ENCODE results near the gene E2F2. TPM values are rescaled to one million over a fixed set of nuclear protein-coding genes. Genes with fewer than 3 reads are reported as not detected.

E2F2 gene
- total and polyA plus RNA-seq, 2 of the 13 experiments (the other 11 are each of a cell fraction or from before 2014, with no cell fraction given): 0.65 to 6.6 TPM

GRCh38 chr1:23559136-23559984, 28.3 kb upstream of the E2F2 start, which contains the start of gene ID3 (continued):
- TF ChIP-seq, protein P1, sequence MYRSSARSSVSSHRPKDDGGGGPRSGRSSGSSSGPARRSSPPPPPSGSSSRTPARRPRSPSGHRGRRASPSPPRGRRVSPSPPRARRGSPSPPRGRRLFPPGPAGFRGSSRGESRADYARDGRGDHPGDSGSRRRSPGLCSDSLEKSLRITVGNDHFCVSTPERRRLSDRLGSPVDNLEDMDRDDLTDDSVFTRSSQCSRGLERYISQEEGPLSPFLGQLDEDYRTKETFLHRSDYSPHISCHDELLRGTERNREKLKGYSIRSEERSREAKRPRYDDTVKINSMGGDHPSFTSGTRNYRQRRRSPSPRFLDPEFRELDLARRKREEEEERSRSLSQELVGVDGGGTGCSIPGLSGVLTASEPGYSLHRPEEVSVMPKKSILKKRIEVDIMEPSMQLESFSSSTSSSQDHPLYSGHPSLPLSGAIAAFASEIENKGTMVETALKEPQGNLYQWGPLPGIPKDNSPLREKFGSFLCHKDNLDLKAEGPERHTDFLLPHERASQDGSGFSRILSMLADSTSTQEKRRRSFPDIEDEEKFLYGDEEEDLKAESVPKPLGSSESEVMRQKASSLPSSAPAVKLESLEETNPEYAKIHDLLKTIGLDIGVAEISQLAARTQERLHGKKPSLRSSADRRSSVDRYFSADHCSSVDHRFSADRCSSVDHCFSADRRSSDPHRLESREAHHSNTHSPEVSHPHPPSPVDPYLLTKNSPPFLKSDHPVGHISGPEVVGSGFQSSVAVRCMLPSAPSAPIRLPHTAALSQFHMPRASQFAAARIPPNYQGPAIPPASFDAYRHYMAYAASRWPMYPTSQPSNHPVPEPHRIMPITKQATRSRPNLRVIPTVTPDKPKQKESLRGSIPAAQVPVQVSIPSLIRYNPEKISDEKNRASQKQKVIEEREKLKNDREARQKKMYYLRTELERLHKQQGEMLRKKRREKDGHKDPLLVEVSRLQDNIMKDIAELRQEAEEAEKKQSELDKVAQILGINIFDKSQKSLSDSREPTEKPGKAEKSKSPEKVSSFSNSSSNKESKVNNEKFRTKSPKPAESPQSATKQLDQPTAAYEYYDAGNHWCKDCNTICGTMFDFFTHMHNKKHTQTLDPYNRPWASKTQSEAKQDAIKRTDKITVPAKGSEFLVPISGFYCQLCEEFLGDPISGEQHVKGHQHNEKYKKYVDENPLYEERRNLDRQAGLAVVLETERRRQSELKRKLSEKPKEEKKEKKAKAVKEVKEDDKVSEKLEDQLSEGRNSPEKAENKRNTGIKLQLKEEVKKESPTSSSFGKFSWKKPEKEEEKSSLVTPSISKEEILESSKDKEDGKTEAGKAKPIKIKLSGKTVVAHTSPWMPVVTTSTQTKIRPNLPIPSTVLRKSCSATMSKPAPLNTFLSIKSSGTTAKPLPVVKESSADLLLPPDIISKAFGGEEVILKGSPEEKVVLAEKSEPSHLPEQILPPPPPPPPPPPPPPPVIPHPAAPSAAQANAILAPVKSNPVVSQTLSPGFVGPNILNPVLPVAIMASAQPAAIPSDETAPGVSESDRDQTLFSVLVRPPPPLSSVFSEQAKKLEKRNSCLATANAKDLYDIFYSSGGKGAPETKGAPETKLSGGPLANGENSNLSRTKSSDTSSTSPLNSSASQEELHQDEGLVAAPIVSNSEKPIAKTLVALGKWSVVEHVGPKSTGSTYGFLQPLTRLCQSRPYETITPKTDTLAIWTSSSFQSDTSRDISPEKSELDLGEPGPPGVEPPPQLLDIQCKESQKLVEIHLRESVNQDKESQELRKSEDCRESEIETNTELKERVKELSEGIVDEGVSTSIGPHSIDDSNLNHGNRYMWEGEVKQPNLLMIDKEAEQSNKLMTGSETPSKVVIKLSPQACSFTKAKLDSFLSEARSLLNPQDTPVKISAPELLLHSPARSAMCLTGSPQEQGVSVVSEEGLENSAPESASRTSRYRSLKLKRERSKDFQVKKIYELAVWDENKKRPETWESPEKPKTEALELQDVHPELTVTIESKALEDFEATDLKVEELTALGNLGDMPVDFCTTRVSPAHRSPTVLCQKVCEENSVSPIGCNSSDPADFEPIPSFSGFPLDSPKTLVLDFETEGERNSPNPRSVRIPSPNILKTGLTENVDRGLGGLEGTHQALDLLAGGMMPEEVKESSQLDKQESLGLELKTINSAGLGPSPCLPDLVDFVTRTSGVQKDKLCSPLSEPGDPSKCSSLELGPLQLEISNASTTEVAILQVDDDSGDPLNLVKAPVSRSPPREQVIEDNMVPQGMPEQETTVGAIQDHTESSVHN (CRISPR knock-in tag; IDR thresholded peaks at IDR 0.05): no peak
- TF ChIP-seq NFYB (CRISPR knock-in tag; IDR thresholded peaks at IDR 0.05) (0 out of 2 replicates have a peak, but pooled peaks have one; percentile 28), ZNF775 (CRISPR knock-in tag; IDR thresholded peaks at IDR 0.05; ENCODE audit: borderline replicate concordance) (no peak), MTA3 (CRISPR knock-in tag; IDR thresholded peaks at IDR 0.05) (no peak), NCOA1 (CRISPR knock-in tag; IDR thresholded peaks at IDR 0.05) (no peak), KAT2B (IDR thresholded peaks at IDR 0.05; ENCODE audit: borderline replicate concordance, low read depth, low read length) (no peak), CERS6 (CRISPR knock-in tag; IDR thresholded peaks at IDR 0.05) (no peak), TBP (CRISPR knock-in tag; IDR thresholded peaks at IDR 0.05) (no peak), MBD4 (IDR thresholded peaks at IDR 0.05; ENCODE audit: borderline replicate concordance, low read length) (no peak), ZMYM2 (CRISPR knock-in tag; IDR thresholded peaks at IDR 0.05) (no peak), SNRNP70 (IDR thresholded peaks at IDR 0.05; ENCODE audit: low read depth, low read length) (no peak), ZNF224 (CRISPR knock-in tag; IDR thresholded peaks at IDR 0.05) (0 out of 2 replicates have a peak, but pooled peaks have one; percentile 64), RNF2 (conservative IDR thresholded peaks at IDR 0.05; ENCODE audit: low read depth) (no peak), RARG (CRISPR knock-in tag; IDR thresholded peaks at IDR 0.05; ENCODE audit: low read depth) (no peak), FOXJ3 (CRISPR knock-in tag; IDR thresholded peaks at IDR 0.05; ENCODE audit: borderline replicate concordance) (peak; percentile 77; the same call in 1 of the 2 replicates), CBFB (CRISPR knock-in tag; IDR thresholded peaks at IDR 0.05) (0 out of 2 replicates have a peak, but pooled peaks have one; percentile 65), PLRG1 (conservative IDR thresholded peaks at IDR 0.05) (no peak), ZNF530 (CRISPR knock-in tag; IDR thresholded peaks at IDR 0.05; ENCODE audit: low read depth) (no peak), ZBTB3 (CRISPR knock-in tag; IDR thresholded peaks at IDR 0.05; ENCODE audit: borderline replicate concordance, low read depth) (no peak), RXRB (CRISPR knock-in tag; IDR thresholded peaks at IDR 0.05; ENCODE audit: borderline replicate concordance) (peak; percentile 61; the same call in 1 of the 2 replicates), HDAC1 (CRISPR knock-in tag; IDR thresholded peaks at IDR 0.05) (peak; percentile 55; the same call in 1 of the 2 replicates), ZNF552 (CRISPR knock-in tag; IDR thresholded peaks at IDR 0.05; ENCODE audit: borderline replicate concordance) (no peak)

Data from HepG2 (cell line).